Testis (tissue), 2 donors: Measurements from ENCODE around the gene L3MBTL4.

ENCODE experiments used
- CTCF ChIP-seq, 3 experiments: fragments of 450-650 bp in 2 of 3; fragments of 200-600 bp in 1 of 3; sonication (generic) in 1 of 3; IDR thresholded peaks; one replicate each; pipeline ENCODE4 v1.5.1; 2016 to 2019; ENCODE audit warnings: antibody characterized with exemption in 3 of 3, mild to moderate bottlenecking in 2 of 3, moderate library complexity in 1 of 3
- POLR2A ChIP-seq: fragments of 450-650 bp; IDR thresholded peaks from one replicate; pipeline ENCODE4 v1.6.1; 2017; ENCODE audit warnings: antibody characterized with exemption, mild to moderate bottlenecking, moderate library complexity

- TF ChIP-seq CTCF (IDR thresholded peaks at IDR 0.05) = no peak
- no peak for TF ChIP-seq POLR2A
Observed at GRCh38 chr18:6270771-6271216, 143.9 kb downstream of the L3MBTL4 start.
